NT2/D1 (cell line): ENCODE results near the gene ARSI.

Source experiments
- SUZ12 ChIP-seq: IDR thresholded peaks from 2 replicates; pipeline ENCODE4 v1.6.1; 2011; ENCODE audit not compliant: insufficient read length, insufficient read depth; ENCODE audit errors: extremely low read depth
- YY1 ChIP-seq: IDR thresholded peaks from 2 replicates; pipeline ENCODE4 v1.6.1; 2011; ENCODE audit not compliant: insufficient read length, insufficient read depth
- ZNF274 ChIP-seq: IDR thresholded peaks from 2 replicates; pipeline ENCODE4 v1.6.1; 2011; ENCODE audit warnings: mild to moderate bottlenecking, low read depth, low read length

- no peak for TF ChIP-seq YY1
- TF ChIP-seq ZNF274: no peak
- no peak for TF ChIP-seq SUZ12
Observed at GRCh38 chr5:150301170-150301505, 1.6 kb downstream of the ARSI start.
